AG04449 (cell line): ENCODE measurements around the gene MGMT.

Experiments
- CTCF ChIA-PET: fragments of 350-600 bp; formaldehyde crosslinking; extraction: SDS; loops from one replicate; lab custom pipeline; 2021; ENCODE audit warnings: antibody characterized with exemption; lab: Yijun Ruan, JAX
- POLR2A ChIA-PET: fragments of 400-600, 350-600 bp; formaldehyde crosslinking; extraction: SDS; loops from one replicate; lab custom pipeline; 2020; ENCODE audit warnings: antibody characterized with exemption, inconsistent platforms; lab: Yijun Ruan, JAX
- DNase-seq: peaks from one replicate; pipeline ENCODE4 v3.0.0-alpha.2; 2010; ENCODE audit warnings: low read depth, low spot score
- H3K4me3 ChIP-seq: 2 replicates; pipeline ENCODE4 v1.5.1; 2011; ENCODE audit warnings: low read depth, mild to moderate bottlenecking, control low read depth, low read length
- TF ChIP-seq, protein P1 (sequence below): IDR thresholded peaks from one replicate; pipeline ENCODE4 v1.5.1; 2011; ENCODE audit warnings: mild to moderate bottlenecking, moderate library complexity, low read length, control low read depth, inconsistent platforms; ENCODE audit not compliant: insufficient read depth; ENCODE audit errors: missing control alignments

Gene MGMT

DNA sequence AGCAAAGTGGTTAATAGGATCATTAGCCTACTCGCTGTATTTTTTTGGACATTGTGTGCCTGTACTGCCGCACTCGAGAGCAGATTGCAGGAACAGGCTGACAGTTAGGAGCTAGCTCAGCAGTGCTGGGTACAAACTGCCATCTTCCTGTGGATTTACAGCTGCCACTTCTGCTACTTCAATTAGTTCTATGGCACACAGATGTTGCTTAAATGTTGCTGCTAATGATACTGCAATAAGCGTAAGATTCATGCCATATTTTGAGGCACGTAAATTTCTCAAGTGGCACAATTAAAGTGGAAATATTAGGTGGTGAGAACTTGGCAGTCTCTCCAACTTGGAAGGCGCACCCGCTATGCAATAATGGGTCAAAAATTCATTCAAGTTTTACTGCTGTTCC, 325.1 kb downstream of the MGMT start:
- TF ChIP-seq, protein P1, sequence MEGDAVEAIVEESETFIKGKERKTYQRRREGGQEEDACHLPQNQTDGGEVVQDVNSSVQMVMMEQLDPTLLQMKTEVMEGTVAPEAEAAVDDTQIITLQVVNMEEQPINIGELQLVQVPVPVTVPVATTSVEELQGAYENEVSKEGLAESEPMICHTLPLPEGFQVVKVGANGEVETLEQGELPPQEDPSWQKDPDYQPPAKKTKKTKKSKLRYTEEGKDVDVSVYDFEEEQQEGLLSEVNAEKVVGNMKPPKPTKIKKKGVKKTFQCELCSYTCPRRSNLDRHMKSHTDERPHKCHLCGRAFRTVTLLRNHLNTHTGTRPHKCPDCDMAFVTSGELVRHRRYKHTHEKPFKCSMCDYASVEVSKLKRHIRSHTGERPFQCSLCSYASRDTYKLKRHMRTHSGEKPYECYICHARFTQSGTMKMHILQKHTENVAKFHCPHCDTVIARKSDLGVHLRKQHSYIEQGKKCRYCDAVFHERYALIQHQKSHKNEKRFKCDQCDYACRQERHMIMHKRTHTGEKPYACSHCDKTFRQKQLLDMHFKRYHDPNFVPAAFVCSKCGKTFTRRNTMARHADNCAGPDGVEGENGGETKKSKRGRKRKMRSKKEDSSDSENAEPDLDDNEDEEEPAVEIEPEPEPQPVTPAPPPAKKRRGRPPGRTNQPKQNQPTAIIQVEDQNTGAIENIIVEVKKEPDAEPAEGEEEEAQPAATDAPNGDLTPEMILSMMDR: no peak
- CTCF ChIA-PET: no interaction called here
- POLR2A ChIA-PET: no interaction called here
- DNase-seq: no peak
- no peak overlapping the region for H3K4me3 ChIP-seq

- ChIA-PET CTCF (no interaction called here), POLR2A (no interaction called here)
- TF ChIP-seq, protein P1: no peak
- H3K4me3 ChIP-seq: no peak overlapping the region
- no peak for DNase-seq
Observed at GRCh38 chr10:129792864-129793263, 325.8 kb downstream of the MGMT start.

- POLR2A ChIA-PET: no interaction called here
Observed at GRCh38 chr10:129793479-129793878, 326.4 kb downstream of the MGMT start.

DNA sequence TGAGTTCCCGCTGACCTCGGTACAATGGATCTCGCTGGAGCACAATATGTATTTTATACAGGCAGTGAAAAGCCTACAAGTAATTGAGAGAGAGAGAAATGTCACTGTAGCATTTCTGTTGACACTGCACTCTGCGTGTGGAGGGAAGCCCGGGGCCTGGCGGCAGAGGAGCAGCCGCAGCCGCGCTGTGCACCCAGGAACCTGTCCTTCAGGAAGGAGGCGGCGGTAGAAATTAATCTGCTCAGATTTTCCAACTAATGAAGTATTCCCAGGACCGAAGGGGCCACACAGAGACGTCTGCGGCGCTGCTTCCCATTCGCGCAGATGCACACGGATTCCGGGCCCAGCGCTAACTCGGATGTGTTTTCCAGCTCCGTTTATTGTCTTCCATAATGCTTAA, 327.0 kb downstream of the MGMT start:
- no peak for DNase-seq
- TF ChIP-seq, protein P1: no peak
- POLR2A ChIA-PET: no interaction called here
- no peak overlapping the region for H3K4me3 ChIP-seq
- CTCF ChIA-PET: no interaction called here

More at GRCh38 chr10:129793479-129793878, 326.4 kb downstream of the MGMT start:
- no peak for DNase-seq
- no peak overlapping the region for H3K4me3 ChIP-seq
- CTCF ChIA-PET: no interaction called here
- TF ChIP-seq, protein P1: no peak

- DNase-seq: no peak
- ChIA-PET POLR2A (no interaction called here), CTCF (no interaction called here)
- TF ChIP-seq, protein P1: no peak
- H3K4me3 ChIP-seq: no peak overlapping the region
Observed at GRCh38 chr10:129796710-129797420, 329.8 kb downstream of the MGMT start.

GRCh38 chr10:129799942-129800341, 332.9 kb downstream of the MGMT start:
- no peak for DNase-seq
- TF ChIP-seq, protein P1: no peak
- ChIA-PET CTCF (no interaction called here), POLR2A (no interaction called here)
- no peak overlapping the region for H3K4me3 ChIP-seq
